DMS153 treated with DMSO at 0.1 percent for 48 hours (cell line): ENCODE measurements around the gene ARHGEF25.

Experiments used
- DNase-seq: peaks from one replicate; lab custom pipeline; 2025; ENCODE audit not compliant: unreplicated experiment; lab: John Stamatoyannopoulos, UW

The ARHGEF25 gene

GRCh38 chr12:57620936-57621496 lies 9.8 kb downstream of the ARHGEF25 start:
- no peak for DNase-seq

GRCh38 chr12:57621497-57622292 lies 10.5 kb downstream of the ARHGEF25 start:
- no peak for DNase-seq

- no peak for DNase-seq
These were observed 11.3 kb downstream of the ARHGEF25 start for GRCh38 chr12:57622293-57623245.

GRCh38 chr12:57623385-57623784 lies 12.2 kb downstream of the ARHGEF25 start:
- no peak for DNase-seq

GRCh38 chr12:57623811-57624390 lies 12.7 kb downstream of the ARHGEF25 start:
- DNase-seq, result no peak

GRCh38 chr12:57624441-57625220 lies 13.4 kb downstream of the ARHGEF25 start:
- DNase-seq, result no peak

GRCh38 chr12:57625261-57626032 lies 14.2 kb downstream of the ARHGEF25 start:
- DNase-seq, result no peak

GRCh38 chr12:57626111-57626920 lies 15.1 kb downstream of the ARHGEF25 start:
- DNase-seq, result no peak

- no peak for DNase-seq
These were observed 15.7 kb downstream of the ARHGEF25 start for GRCh38 chr12:57626921-57627445.

GRCh38 chr12:57627501-57628279 lies 16.5 kb downstream of the ARHGEF25 start:
- DNase-seq, result no peak

GRCh38 chr12:57628280-57629191 lies 17.3 kb downstream of the ARHGEF25 start:
- no peak for DNase-seq

GRCh38 chr12:57629897-57630471 lies 18.7 kb downstream of the ARHGEF25 start:
- no peak for DNase-seq

GRCh38 chr12:57630891-57631433 lies 19.7 kb downstream of the ARHGEF25 start:
- DNase-seq, result no peak

- no peak for DNase-seq
These were observed 20.4 kb downstream of the ARHGEF25 start for GRCh38 chr12:57631566-57632072.

GRCh38 chr12:57632073-57632957 lies 21.1 kb downstream of the ARHGEF25 start:
- DNase-seq, result no peak
